Erythroblast (primary cell): Measurements from ENCODE around the gene PLEKHN1.
"Not testable (repeated sequence)": the region's sequence is repeated elsewhere in the genome, so short reads cannot be mapped to it uniquely, and the experiment has no call there.

ENCODE experiments used
- GATA1 ChIP-seq: IDR thresholded peaks from 2 replicates; pipeline ENCODE4 v1.6.1; 2011; ENCODE audit warnings: low read depth, mild to moderate bottlenecking, control low read depth, low read length, moderate library complexity
- POLR2A ChIP-seq: IDR thresholded peaks from 2 replicates; pipeline ENCODE4 v1.6.1; 2011; ENCODE audit warnings: mild to moderate bottlenecking, low read length

GRCh38 chr1:1010131-1010530, 43.8 kb downstream of the PLEKHN1 start:
- not testable (repeated sequence) for TF ChIP-seq POLR2A, GATA1
